Fibroblast of skin of left biceps (primary cell): ENCODE results near the gene RAB12.

Experiments
- DNase-seq, 2 experiments: peaks; one replicate each; pipeline ENCODE4 v3.0.0-alpha.2; 2013; ENCODE audit warnings: low read depth in 2 of 2

The RAB12 gene

GRCh38 chr18:8684577-8684976 lies 75.3 kb downstream of the RAB12 start:
- no peak for DNase-seq

- no peak for DNase-seq
These were observed 76.1 kb downstream of the RAB12 start for GRCh38 chr18:8685141-8685913.

- no peak for DNase-seq
These were observed 76.6 kb downstream of the RAB12 start for GRCh38 chr18:8685914-8686216.

- no peak for DNase-seq
These were observed 77.4 kb downstream of the RAB12 start for GRCh38 chr18:8686611-8687010.

GRCh38 chr18:8688216-8688800 lies 79.1 kb downstream of the RAB12 start:
- no peak for DNase-seq

GRCh38 chr18:8688816-8689215 lies 79.6 kb downstream of the RAB12 start:
- DNase-seq = no peak
